ENCODE measurements around the gene MCF2L2.

MCF2L2 gene

GRCh38 chr3:183359036-183359435 lies 69.4 kb downstream of the MCF2L2 start:
- DNase-seq, result no peak

GRCh38 chr3:183357564-183358079 lies 70.8 kb downstream of the MCF2L2 start:
- no peak for DNase-seq

DNA sequence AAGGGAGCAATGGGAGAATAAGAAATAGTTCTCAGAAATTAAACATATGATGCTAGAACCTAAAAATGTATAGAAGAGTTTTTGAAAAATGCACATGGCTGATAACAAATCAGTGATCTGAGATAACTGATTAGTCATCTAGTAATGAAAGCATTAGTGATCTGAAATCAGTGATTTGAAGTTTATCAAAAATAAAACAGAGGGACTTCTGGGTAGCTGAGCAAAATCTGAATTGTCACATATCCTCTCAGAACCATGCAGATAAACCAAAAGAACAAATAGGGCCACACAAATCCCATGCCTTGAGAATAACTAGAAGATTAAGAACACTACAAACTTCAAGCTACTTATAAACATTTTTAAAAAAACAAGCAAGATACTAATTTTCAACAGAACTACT lies 71.5 kb downstream of the MCF2L2 start:
- no peak for DNase-seq

- no peak for DNase-seq
Measured at GRCh38 chr3:183354874-183355273, 73.5 kb downstream of the MCF2L2 start.

DNA sequence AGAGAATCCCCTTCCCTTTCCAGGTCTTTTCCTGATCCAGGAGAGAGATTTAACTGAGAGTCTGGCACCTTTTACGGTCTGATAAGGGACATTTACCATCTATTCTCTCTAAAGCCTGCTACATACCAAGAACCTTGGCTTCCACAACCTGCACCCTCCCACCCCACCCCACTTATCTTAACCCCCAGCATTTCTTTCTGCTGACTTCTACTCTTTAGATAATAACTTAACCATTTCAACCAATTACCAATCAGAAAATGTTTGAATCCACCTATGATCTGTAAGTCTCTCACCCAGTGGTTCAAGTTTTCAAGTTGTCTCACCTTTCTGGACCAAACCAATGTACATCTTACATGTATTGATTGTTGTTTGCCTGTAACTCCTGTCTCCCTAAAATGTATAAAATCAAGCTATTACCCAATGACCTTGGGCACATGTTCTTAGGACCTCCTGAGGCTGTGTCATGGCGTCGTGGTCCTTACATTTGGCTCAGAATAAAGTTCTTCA lies 74.0 kb downstream of the MCF2L2 start:
- no peak for DNase-seq

GRCh38 chr3:183353421-183353820 lies 75.0 kb downstream of the MCF2L2 start:
- DNase-seq, result no peak

- no peak for DNase-seq
Measured at GRCh38 chr3:183350164-183350563, 78.3 kb downstream of the MCF2L2 start.

- no peak for DNase-seq
Measured at GRCh38 chr3:183349421-183350157, 78.8 kb downstream of the MCF2L2 start.

- no peak for DNase-seq
Measured at GRCh38 chr3:183342824-183343223, 85.6 kb downstream of the MCF2L2 start.

DNA sequence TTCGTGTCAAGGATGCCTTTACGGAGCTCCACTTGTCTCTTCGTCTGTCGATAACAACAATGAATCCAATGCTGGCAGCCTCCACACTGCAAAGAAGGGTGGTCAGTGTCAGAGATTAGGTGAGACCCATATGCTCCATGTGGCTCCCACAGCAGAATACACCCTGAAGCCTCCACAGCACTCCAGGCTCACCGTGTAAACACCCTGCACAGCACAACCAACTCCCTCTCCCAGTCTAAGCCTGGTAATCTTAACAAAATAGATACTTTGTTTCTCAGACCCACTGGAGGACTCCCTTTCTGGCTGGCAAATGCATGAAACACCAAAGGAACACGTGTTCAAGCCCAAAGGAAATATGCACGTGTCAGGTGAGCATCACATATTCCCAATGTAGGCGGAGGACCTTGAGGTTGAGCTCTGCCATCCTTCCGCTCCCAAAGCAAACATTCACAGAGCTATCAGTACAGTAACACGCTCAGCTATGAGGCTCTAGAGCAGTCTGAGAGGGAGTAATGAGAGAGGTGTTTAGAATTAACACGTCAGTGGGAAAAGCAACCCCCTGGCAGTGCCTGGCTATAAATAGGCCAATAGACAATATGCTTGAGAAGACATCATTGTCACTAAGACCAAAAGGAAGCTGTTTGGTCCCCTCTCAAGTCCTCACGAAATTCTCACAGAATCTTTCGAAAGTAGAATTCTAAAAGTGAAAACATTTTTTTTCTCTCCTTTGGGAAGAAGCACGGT lies 86.7 kb downstream of the MCF2L2 start:
- no peak for DNase-seq

DNA sequence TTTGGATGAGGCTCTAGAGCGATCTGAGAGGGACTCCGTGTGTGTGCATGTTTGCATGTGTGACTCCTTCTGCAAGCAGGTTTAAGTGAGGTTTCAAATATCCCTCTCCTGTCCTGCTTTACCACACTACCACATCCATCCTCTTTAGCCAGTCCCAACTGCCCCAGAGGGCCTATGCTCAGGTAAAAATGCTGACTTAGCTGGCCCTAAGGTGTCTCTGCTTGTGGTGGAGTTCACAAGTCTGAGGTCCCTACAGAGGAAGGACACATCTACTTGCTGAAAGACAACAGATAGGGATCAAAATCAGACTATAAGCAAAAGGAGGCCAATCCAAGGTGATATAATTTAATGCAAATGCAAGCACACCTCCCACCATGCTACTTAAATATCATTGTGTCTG lies 88.2 kb downstream of the MCF2L2 start:
- no peak for DNase-seq

- no peak for DNase-seq
Measured at GRCh38 chr3:183339461-183340086, 88.8 kb downstream of the MCF2L2 start.

DNA sequence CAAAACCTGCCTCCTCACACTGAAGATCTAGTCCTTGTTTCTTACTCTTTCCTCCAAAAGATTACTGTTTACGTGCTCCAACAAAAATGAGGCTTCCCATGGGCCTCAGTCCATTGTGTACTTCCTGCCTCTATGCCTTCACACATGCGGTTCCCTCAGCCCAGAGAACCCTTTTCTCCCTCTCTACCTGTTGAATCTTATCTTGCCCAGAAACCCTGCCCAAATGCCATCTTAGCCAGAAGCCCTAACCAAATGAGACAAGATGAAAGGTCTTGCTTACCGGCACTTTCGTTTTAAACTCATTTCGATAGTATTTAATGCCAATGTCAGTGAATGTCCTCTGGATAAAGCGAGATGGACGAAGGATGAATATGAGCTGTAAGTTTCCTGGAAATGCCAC lies 89.9 kb downstream of the MCF2L2 start:
- DNase-seq, result no peak

GRCh38 chr3:183332487-183332886 lies 95.9 kb downstream of the MCF2L2 start:
- DNase-seq, result no peak

DNA sequence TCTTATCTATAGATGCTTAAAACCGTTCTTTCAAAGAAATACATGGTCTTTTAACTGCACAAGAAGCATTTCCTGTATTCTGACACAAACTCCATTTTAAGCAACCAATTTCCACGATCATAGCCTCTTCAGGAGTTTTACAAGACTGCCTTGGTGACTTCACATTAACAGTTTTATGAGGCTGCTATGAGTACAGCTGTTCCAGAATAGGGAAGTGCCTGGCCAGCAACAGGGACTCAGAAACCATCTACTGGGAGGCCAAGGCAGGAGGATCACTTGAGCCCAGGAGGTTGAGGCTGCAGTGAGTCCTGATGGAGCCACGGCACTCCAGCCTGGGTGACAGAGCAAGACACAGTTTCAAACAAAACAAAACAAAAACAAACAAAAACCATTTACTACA lies 96.9 kb downstream of the MCF2L2 start:
- DNase-seq, result no peak

DNA sequence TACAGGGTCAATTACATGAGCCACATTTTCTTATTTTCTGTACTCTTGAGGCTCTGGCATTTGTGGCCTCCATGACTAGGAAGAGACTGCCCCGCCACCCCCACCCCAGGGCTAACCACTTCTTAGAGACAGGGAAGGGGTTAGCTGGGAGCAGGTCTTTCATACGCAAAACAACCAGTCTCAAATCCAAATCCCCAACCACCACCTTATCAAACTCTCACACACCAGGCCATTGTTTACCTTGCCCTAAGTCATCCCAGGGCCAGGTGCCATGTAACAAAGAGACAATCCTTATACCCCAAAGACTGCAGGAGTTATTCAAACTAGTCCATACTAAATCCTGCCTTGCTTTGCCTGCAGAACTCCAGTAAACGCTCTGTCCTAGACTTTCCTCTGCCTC lies 97.5 kb downstream of the MCF2L2 start:
- DNase-seq, result no peak

DNA sequence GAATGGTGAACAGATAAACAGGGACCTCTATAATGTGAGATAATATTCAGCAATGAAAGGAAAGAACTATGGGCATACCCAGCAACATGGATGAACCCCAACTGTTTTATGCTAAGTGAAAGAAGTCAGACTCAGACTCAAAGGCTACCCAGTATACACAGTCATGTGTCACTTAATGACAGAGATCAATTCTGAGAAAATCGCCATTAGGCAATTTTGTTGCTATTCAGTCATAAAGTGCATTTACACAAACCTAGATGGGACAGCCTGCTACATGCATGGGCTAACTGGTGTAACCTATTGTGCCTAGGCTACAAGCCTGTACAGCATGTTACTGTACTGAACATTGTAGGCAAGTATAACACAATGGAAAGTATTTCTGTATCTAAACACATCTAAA lies 98.9 kb downstream of the MCF2L2 start:
- no peak for DNase-seq

DNA sequence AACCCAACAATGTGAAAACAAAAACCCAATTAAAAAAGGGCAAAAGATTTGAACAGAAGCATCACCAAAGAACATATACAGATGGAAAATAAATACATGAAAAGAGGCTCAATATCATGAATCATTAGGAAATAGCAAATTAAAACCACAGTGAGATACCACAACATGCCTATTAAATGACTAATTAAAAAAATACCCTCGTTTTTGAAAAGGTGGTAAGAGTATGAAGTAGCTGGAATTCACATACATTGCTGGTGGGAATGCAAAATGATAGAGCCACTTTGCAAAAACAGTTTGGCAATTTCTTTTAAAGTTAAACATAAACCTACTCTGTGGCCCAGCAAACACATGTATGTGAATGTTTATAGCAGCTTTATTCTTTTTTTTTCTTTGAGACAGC lies 99.6 kb downstream of the MCF2L2 start:
- DNase-seq, result no peak

DNA sequence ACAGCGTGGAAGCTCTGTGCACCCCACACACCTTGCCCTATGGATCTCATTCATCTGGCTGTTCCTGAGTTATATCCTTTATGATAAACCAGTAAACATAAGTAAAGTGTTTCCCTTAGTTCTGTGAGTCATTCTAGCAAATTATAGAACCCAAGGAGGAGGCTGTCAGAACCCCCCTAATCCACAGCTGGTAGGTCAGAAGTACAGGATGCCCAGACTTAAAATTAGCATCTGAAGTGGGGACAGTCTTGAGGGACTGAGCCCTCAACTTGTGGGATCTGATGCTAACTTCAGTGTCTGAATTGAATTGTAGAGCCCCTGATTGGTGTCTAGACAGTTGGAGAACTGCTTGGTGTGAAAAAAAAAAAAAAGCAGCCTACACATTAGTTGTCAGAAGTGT lies 100.3 kb downstream of the MCF2L2 start:
- DNase-seq, result no peak

- DNase-seq, result no peak
Measured at GRCh38 chr3:183327343-183327742, 101.1 kb downstream of the MCF2L2 start.

DNA sequence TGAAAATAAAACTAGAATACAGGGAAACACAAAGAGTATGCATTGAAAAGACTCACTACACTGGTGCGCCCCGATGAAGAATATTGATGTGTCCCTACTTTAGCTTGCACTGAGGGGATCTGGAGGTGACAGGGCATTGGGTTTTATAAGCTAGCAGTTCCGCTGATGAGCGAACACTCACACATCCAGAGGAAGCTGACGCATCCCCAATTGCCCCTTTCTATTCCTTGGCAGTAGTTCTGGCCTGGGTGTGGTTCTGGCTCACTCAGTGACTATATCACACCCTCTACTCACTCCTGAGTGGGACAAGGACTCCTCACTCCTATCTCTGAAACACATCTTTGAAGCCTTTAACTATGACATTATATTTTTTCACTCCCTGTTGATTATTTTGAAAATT lies 104.3 kb downstream of the MCF2L2 start:
- no peak for DNase-seq

GRCh38 chr3:183319371-183319770 lies 109.0 kb downstream of the MCF2L2 start:
- DNase-seq, result no peak

DNA sequence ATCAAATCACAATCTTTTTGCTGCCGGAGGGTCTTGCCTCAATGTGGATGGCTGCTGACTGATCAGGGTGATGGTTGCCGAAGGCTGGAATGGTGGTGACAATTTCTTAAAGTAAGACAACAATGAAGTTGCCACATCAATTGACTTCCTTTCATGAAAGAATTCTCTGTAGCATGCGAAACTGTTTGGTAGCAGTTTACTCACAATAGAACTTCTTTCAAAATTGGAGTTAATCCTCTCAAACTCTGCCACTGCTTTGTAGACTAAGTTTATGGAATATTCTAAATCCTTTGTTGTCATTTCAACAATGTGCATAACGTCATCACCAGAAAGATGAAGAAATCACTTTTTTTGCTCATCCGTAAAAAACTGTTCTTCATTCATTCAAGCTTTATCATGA lies 109.5 kb downstream of the MCF2L2 start:
- no peak for DNase-seq
